PC-3 (cell line): ENCODE measurements around the gene RASSF4.

Experiments used
- CTCF ChIP-seq: fragments of 300-600 bp; sonication (generic); conservative IDR thresholded peaks from 2 replicates; pipeline ENCODE4 v1.5.1; 2017; ENCODE audit warnings: antibody characterized with exemption, low read depth, mild to moderate bottlenecking, low read length
- EZH2 ChIP-seq: fragments of 300-600 bp; sonication (generic); IDR thresholded peaks from one replicate; pipeline ENCODE4 v1.6.1; 2017; ENCODE audit warnings: antibody characterized with exemption, mild to moderate bottlenecking, low read length; ENCODE audit not compliant: unreplicated experiment

- TF ChIP-seq CTCF = peak; percentile 39
- no peak for TF ChIP-seq EZH2
These were observed 3.5 kb downstream of the RASSF4 start for GRCh38 chr10:44962870-44963738.
